ENCODE results near the gene VAX1. TPM values are rescaled to one million over a fixed set of nuclear protein-coding genes. Genes with fewer than 3 reads are reported as not detected.

The VAX1 gene
- total and polyA plus RNA-seq, 4 donors = not detected

DNA sequence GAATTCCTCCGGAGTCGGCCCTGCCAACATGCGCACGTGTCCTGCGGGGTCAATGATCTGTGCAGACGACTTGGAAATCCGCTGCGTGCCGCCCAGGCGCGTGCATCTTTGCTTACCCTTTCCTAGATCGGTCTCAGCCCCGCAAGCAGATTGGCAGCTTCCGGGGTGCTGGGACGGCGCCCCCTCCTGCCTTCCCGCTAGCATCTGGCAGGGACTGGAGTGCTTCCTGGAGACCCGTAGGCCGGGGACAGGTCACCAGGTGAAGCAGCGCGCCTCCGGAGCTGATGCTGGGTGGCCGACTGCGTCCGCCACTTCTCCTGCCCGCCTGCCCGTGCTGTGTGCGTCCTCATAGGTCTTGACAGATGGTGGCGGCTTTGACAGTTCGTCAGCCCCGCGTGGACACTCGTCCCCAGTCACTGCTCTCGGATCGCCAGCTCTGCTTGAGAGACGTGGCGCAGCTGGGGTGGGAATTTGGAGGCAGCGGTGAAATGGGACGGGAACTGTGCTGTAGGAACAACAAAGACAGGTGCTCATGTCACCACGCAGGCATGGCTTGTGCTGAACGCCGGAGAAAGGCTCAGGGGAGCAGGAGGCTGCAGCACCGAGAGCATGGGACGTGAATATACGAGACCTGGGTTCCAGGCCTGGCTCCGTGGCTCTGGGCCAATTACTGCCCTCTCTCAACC is 37.3 kb upstream of the VAX1 start:
- peak; percentile 49 for ATAC-seq (ENCODE audit: insufficient read depth, low FRiP score)
- 1 to 2% methylated on average over 45 to 46 of the region's 46 CpGs for WGBS, 2 donors
- peak in 1 of 3 donors; percentile 5 for DNase-seq
- Histone ChIP-seq H3K9me3 (ENCODE audit: control insufficient read depth in 4 of 4, insufficient read depth in 3 of 4, low read length in 3 of 4) (no peaks in the 10 kb centered on the region), H3K27me3 (ENCODE audit: control insufficient read depth in 3 of 3, insufficient read depth in 3 of 3, low read length in 2 of 3) (peaks cover 0 to 43% (median 37%) of the 10 kb centered on the region in 3 donors), H3K4me3 (peak overlapping the region; percentile 15), H3K9ac (ENCODE audit: insufficient read depth in 1 of 2, low read length in 2 of 2) (peak overlapping the region in 1 of 2 donors; percentile 17), H3K36me3 (ENCODE audit: control insufficient read depth in 4 of 4, insufficient read depth in 4 of 4, low read length in 4 of 4) (no peaks in the 10 kb centered on the region), H3K27ac (ENCODE audit: low read depth in 1 of 2, low read length in 1 of 2) (no peak overlapping the region), H3K4me1 (ENCODE audit: control insufficient read depth in 5 of 5, insufficient read depth in 5 of 5, low read length in 5 of 5) (peaks cover 0 to 8% (median 0%) of the 10 kb centered on the region in 5 donors)
- TF ChIP-seq, protein P1, sequence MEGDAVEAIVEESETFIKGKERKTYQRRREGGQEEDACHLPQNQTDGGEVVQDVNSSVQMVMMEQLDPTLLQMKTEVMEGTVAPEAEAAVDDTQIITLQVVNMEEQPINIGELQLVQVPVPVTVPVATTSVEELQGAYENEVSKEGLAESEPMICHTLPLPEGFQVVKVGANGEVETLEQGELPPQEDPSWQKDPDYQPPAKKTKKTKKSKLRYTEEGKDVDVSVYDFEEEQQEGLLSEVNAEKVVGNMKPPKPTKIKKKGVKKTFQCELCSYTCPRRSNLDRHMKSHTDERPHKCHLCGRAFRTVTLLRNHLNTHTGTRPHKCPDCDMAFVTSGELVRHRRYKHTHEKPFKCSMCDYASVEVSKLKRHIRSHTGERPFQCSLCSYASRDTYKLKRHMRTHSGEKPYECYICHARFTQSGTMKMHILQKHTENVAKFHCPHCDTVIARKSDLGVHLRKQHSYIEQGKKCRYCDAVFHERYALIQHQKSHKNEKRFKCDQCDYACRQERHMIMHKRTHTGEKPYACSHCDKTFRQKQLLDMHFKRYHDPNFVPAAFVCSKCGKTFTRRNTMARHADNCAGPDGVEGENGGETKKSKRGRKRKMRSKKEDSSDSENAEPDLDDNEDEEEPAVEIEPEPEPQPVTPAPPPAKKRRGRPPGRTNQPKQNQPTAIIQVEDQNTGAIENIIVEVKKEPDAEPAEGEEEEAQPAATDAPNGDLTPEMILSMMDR (IDR thresholded peaks at IDR 0.05; ENCODE audit: control extremely low read depth, extremely low read depth) = no peak

DNA sequence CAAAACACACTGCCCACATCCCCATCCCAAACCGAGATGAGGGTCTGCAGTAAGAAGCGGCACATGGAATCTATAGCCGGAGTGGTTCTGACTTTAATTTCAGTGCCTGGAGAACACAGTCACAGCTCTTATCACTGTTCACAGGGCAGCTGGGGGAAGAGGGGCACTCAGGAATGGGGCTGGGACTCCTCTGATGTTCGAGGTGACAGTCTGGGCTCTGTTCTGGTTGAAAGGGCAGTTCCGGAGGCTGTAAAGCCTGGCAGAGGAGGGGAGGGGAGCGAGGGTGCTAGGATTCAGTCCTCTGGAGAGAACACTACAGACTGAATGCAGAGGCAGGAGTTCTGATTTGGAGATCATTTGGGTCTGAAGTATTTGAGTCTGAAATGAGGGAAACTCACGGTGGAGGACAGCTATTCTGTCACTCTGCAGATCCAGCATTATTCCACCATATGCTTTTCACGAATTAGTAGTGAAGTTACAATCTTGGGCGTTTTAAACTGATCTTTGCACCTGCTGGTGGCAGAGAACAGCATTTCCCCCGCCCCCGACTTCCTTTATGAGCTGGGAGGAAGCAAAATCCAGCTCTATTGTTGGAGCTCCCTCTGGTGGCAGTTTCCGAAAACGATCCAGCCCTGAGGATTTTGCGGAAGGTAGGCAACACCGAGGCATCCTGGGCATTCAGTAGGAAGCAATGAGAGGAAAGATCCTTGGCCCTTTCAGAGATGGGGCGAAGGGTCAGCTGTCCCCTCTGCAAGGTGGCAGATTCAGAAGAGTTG is 36.6 kb upstream of the VAX1 start:
- ATAC-seq (ENCODE audit: insufficient read depth, low FRiP score) (peak; percentile 84), DNase-seq (peak; percentile 78 to 81 (median 80))
- WGBS, 2 donors = 7% methylated on average over 16 of the region's 16 CpGs
- TF ChIP-seq, protein P1 (IDR thresholded peaks at IDR 0.05; ENCODE audit: control extremely low read depth, extremely low read depth) = peak; percentile 78
- H3K27ac ChIP-seq (ENCODE audit: low read depth in 1 of 2, low read length in 1 of 2) = no peak overlapping the region
- peaks cover 0 to 8% (median 0%) of the 10 kb centered on the region in 5 donors for H3K4me1 ChIP-seq (ENCODE audit: control insufficient read depth in 5 of 5, insufficient read depth in 5 of 5, low read length in 5 of 5)
- peaks cover 0 to 50% (median 39%) of the 10 kb centered on the region in 3 donors for H3K27me3 ChIP-seq (ENCODE audit: control insufficient read depth in 3 of 3, insufficient read depth in 3 of 3, low read length in 2 of 3)
- H3K9me3 ChIP-seq (ENCODE audit: control insufficient read depth in 4 of 4, insufficient read depth in 3 of 4, low read length in 3 of 4) = no peaks in the 10 kb centered on the region
- H3K4me3 ChIP-seq = no peak overlapping the region
- no peaks in the 10 kb centered on the region for H3K36me3 ChIP-seq (ENCODE audit: control insufficient read depth in 4 of 4, insufficient read depth in 4 of 4, low read length in 4 of 4)
- H3K9ac ChIP-seq (ENCODE audit: insufficient read depth in 1 of 2, low read length in 2 of 2) = peak overlapping the region in 1 of 2 donors; percentile 17

DNA sequence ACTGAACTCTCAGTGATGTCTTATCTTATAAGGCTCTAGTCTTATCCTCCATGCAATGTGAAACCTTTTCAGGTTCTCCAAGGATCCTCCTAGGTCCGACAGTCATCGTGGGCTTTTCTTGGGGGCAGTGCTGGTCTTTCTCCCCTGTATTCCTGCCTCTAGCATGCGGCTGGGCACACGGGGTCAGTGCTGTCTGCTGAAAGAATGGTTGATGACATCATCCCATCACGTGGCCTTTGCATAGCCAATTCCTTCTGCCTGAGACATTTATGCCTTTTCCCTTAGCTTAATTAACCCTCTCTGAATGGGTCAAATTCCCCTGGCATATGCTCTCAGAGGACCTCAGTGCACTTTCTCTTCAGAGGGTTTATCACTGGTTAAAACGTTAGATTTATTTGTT is 32.2 kb upstream of the VAX1 start:
- peaks cover 0 to 6% (median 0%) of the 10 kb centered on the region in 4 donors for H3K9me3 ChIP-seq (ENCODE audit: control insufficient read depth in 4 of 4, insufficient read depth in 3 of 4, low read length in 3 of 4)
- TF ChIP-seq, protein P1 (IDR thresholded peaks at IDR 0.05; ENCODE audit: control extremely low read depth, extremely low read depth) = no peak
- peaks cover 3 to 86% (median 80%) of the 10 kb centered on the region in 3 donors for H3K27me3 ChIP-seq (ENCODE audit: control insufficient read depth in 3 of 3, insufficient read depth in 3 of 3, low read length in 2 of 3)
- no peak overlapping the region for H3K4me3 ChIP-seq
- peaks cover 0 to 14% (median 4%) of the 10 kb centered on the region in 5 donors for H3K4me1 ChIP-seq (ENCODE audit: control insufficient read depth in 5 of 5, insufficient read depth in 5 of 5, low read length in 5 of 5)
- H3K36me3 ChIP-seq (ENCODE audit: control insufficient read depth in 4 of 4, insufficient read depth in 4 of 4, low read length in 4 of 4) = no peaks in the 10 kb centered on the region
- DNase-seq = no peak
- H3K9ac ChIP-seq (ENCODE audit: insufficient read depth in 1 of 2, low read length in 2 of 2) = no peak overlapping the region
- 12 to 14% methylated on average over 6 of the region's 6 CpGs for WGBS, 2 donors
- no peak for ATAC-seq (ENCODE audit: insufficient read depth, low FRiP score)
- no peak overlapping the region for H3K27ac ChIP-seq (ENCODE audit: low read depth in 1 of 2, low read length in 1 of 2)
